SK-N-SH (cell line): ENCODE results near the gene COL4A2.

Source experiments
- EP300 ChIP-seq, 2 experiments: IDR thresholded peaks; 2 replicates each; pipeline versions ENCODE4 v1.4.0 to v1.6.1; 2012; ENCODE audit warnings: borderline replicate concordance in 1 of 2, low read depth in 1 of 2, low read length in 1 of 2
- FOSL2 ChIP-seq: IDR thresholded peaks from 2 replicates; pipeline ENCODE4 v1.4.0; 2012; ENCODE audit warnings: low read depth, mild to moderate bottlenecking, moderate library complexity, borderline replicate concordance
- FOXM1 ChIP-seq: IDR thresholded peaks from 2 replicates; pipeline ENCODE4 v1.4.0; 2012; ENCODE audit warnings: low read depth, mild to moderate bottlenecking
- NFIC ChIP-seq: IDR thresholded peaks from 2 replicates; pipeline ENCODE4 v1.4.0; 2012; ENCODE audit warnings: borderline replicate concordance
- NRF1 ChIP-seq: IDR thresholded peaks from 2 replicates; pipeline ENCODE4 v1.6.1; 2012; ENCODE audit warnings: low read depth, mild to moderate bottlenecking, low read length
- RAD21 ChIP-seq: IDR thresholded peaks from 2 replicates; pipeline ENCODE4 v1.6.1; 2012; ENCODE audit warnings: mild to moderate bottlenecking, low read length
- RCOR1 ChIP-seq: fragments of 150-350 bp; IDR thresholded peaks from 2 replicates; pipeline ENCODE4 v1.6.1; 2017; ENCODE audit warnings: antibody characterized with exemption, low read length
- TAF1 ChIP-seq: IDR thresholded peaks from 2 replicates; pipeline ENCODE4 v1.6.1; 2012; ENCODE audit warnings: low read depth, mild to moderate bottlenecking, low read length, moderate library complexity, borderline replicate concordance
- TEAD4 ChIP-seq: IDR thresholded peaks from 2 replicates; pipeline ENCODE4 v1.4.0; 2012; ENCODE audit warnings: mild to moderate bottlenecking, borderline replicate concordance; ENCODE audit not compliant: insufficient read depth
- TF ChIP-seq, protein P1 (sequence below): fragments of 200-600 bp; sonication (generic); IDR thresholded peaks from 2 replicates; pipeline ENCODE4 v1.6.1; 2017; ENCODE audit warnings: antibody characterized with exemption, mild to moderate bottlenecking, moderate library complexity

DNA sequence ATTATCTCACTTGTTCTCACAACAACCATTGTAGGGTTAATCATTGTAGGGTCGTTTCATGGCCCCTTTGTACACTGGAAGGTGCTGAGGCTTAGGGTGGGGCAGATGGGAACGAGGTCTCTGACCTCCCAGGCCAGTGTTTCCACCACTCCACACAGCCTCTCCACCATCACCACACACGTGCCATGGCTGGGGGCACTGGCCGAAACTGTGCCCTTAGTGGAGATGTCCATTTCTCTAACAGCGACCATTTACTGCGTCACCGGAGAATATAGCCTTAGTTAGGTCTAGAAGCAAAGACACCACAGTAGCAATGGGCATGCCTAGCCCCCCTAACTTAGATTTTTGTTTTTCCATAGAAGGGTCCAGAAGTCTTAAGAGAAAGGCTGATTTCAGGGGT lies 36.6 kb upstream of the COL4A2 start:
- TF ChIP-seq, protein P1, sequence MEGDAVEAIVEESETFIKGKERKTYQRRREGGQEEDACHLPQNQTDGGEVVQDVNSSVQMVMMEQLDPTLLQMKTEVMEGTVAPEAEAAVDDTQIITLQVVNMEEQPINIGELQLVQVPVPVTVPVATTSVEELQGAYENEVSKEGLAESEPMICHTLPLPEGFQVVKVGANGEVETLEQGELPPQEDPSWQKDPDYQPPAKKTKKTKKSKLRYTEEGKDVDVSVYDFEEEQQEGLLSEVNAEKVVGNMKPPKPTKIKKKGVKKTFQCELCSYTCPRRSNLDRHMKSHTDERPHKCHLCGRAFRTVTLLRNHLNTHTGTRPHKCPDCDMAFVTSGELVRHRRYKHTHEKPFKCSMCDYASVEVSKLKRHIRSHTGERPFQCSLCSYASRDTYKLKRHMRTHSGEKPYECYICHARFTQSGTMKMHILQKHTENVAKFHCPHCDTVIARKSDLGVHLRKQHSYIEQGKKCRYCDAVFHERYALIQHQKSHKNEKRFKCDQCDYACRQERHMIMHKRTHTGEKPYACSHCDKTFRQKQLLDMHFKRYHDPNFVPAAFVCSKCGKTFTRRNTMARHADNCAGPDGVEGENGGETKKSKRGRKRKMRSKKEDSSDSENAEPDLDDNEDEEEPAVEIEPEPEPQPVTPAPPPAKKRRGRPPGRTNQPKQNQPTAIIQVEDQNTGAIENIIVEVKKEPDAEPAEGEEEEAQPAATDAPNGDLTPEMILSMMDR: no peak
- no peak for TF ChIP-seq FOSL2
- TF ChIP-seq FOXM1: no peak
- TF ChIP-seq NFIC: no peak
- TF ChIP-seq EP300 (IDR thresholded peaks at IDR 0.05; ENCODE audit: borderline replicate concordance in 1 of 2, low read depth in 1 of 2, low read length in 1 of 2): no peak
- TF ChIP-seq TEAD4: no peak
- TF ChIP-seq NRF1: no peak
- TF ChIP-seq RCOR1: no peak
- TF ChIP-seq TAF1: no peak
- no peak for TF ChIP-seq RAD21
